Stomach (tissue), 4 donors: ENCODE results near the gene FARS2.

Experiments
- EP300 ChIP-seq: sonication (generic); formaldehyde crosslinking; IDR thresholded peaks from one replicate; pipeline ENCODE4 v1.6.1; 2017; ENCODE audit warnings: antibody characterized with exemption
- POLR2A ChIP-seq, 4 donors: fragments of 450-650 bp; IDR thresholded peaks; one replicate each; pipeline ENCODE4 v1.6.1; 2016; ENCODE audit warnings: antibody characterized with exemption in 4 of 4, control low read depth in 2 of 4, mild to moderate bottlenecking in 1 of 4, moderate library complexity in 1 of 4
- POLR2AphosphoS5 ChIP-seq, 3 donors: sonication (generic); formaldehyde crosslinking; IDR thresholded peaks; one replicate each; pipeline ENCODE4 v1.6.1; 2016; ENCODE audit warnings: antibody characterized with exemption in 3 of 3
- TF ChIP-seq, protein P1 (sequence below), 7 experiments: fragments of 450-650 bp in 4 of 7; fragments of 200-600 bp in 3 of 7; sonication (generic) in 3 of 7; IDR thresholded peaks; one replicate each; pipeline ENCODE4 v1.5.1; 2016 to 2019; ENCODE audit warnings: antibody characterized with exemption in 7 of 7, control low read depth in 2 of 7, mild to moderate bottlenecking in 1 of 7

DNA sequence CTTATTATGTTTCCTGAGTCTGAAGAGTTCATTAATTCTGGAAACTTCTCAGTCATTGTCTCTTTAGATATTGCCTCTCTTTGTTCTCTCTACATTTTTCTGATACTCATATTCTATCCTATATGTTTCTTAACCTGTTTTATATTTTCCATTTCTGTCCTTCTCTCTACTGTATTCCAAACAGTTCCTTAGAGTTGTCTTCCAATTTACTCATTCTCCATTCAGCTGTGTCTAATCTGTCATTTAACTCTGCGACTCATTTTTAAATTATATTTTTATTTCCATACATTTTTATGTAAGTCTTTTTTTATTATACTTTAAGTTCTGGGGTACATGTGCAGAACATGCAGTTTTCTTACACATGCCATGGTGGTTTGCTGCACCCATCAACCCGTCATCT lies 493.6 kb downstream of the FARS2 start:
- TF ChIP-seq, protein P1, sequence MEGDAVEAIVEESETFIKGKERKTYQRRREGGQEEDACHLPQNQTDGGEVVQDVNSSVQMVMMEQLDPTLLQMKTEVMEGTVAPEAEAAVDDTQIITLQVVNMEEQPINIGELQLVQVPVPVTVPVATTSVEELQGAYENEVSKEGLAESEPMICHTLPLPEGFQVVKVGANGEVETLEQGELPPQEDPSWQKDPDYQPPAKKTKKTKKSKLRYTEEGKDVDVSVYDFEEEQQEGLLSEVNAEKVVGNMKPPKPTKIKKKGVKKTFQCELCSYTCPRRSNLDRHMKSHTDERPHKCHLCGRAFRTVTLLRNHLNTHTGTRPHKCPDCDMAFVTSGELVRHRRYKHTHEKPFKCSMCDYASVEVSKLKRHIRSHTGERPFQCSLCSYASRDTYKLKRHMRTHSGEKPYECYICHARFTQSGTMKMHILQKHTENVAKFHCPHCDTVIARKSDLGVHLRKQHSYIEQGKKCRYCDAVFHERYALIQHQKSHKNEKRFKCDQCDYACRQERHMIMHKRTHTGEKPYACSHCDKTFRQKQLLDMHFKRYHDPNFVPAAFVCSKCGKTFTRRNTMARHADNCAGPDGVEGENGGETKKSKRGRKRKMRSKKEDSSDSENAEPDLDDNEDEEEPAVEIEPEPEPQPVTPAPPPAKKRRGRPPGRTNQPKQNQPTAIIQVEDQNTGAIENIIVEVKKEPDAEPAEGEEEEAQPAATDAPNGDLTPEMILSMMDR (IDR thresholded peaks at IDR 0.05): no peak
- TF ChIP-seq POLR2AphosphoS5 (IDR thresholded peaks at IDR 0.05): no peak
- no peak for TF ChIP-seq POLR2A (IDR thresholded peaks at IDR 0.05)
- TF ChIP-seq EP300: no peak
